Heart left ventricle (tissue), 16 donors: ENCODE data around the gene CRHR1. TPM values are rescaled to one million over a fixed set of nuclear protein-coding genes. Genes with fewer than 3 reads are reported as not detected.

Experiments used
- ATAC-seq, 4 donors: fragments of 200-7000 bp; cut with Tn5 transposase; one replicate each; pipeline ENCODE4 v1.9.1; 2020 to 2022; ENCODE audit warnings: moderate library complexity in 4 of 4, mild to moderate bottlenecking in 3 of 4, moderate number of reproducible peaks in 1 of 4
- DNase-seq, 5 donors: peaks; one replicate each; pipeline ENCODE4 v3.0.0-alpha.2; 2020
- H3K27ac ChIP-seq, 12 donors: fragments of 200-600 bp; sonication (generic) in 4 of 12; one replicate each; pipeline versions ENCODE4 v1.5.0 to v1.8.0; 2016 to 2022; ENCODE audit warnings: mild to moderate bottlenecking in 2 of 12
- H3K27me3 ChIP-seq, 9 donors: fragments of 200-600 bp; sonication (generic) in 2 of 9; one replicate each; pipeline versions ENCODE4 v1.5.1 to v1.8.0; 2016 to 2022; ENCODE audit warnings: mild to moderate bottlenecking in 3 of 9
- H3K36me3 ChIP-seq, 9 donors: fragments of 200-600 bp; sonication (generic) in 2 of 9; one replicate each; pipeline versions ENCODE4 v1.5.0 to v1.8.0; 2018 to 2022; ENCODE audit warnings: mild to moderate bottlenecking in 2 of 9
- H3K4me1 ChIP-seq, 12 donors: fragments of 200-600 bp; sonication (generic) in 4 of 12; one replicate each; pipeline versions ENCODE4 v1.5.0 to v1.8.0; 2016 to 2022; ENCODE audit warnings: mild to moderate bottlenecking in 3 of 12
- H3K4me3 ChIP-seq, 12 donors: fragments of 200-600 bp; sonication (generic) in 4 of 12; one replicate each; pipeline versions ENCODE4 v1.5.0 to v1.8.0; 2017 to 2022; ENCODE audit warnings: mild to moderate bottlenecking in 9 of 12, moderate library complexity in 4 of 12
- H3K9me3 ChIP-seq, 12 donors: fragments of 200-600 bp; sonication (generic) in 4 of 12; one replicate each; pipeline versions ENCODE4 v1.5.0 to v1.8.0; 2016 to 2022; ENCODE audit warnings: mild to moderate bottlenecking in 1 of 12
- CTCF ChIP-seq, 12 donors: fragments of 200-600 bp; sonication (generic) in 4 of 12; IDR thresholded peaks; one replicate each; pipeline versions ENCODE4 v1.5.0 to v1.8.0; 2018 to 2022; ENCODE audit warnings: antibody characterized with exemption in 12 of 12, mild to moderate bottlenecking in 5 of 12
- POLR2A ChIP-seq, 2 donors: fragments of 450-650 bp; IDR thresholded peaks; one replicate each; pipeline ENCODE4 v1.6.1; 2017; ENCODE audit warnings: antibody characterized with exemption in 2 of 2, mild to moderate bottlenecking in 2 of 2, moderate library complexity in 2 of 2
- WGBS, 4 donors: extraction: QIAGEN DNeasy Blood & Tissue Kit in 2 of 4; methylation state at CpG; one replicate each; pipeline versions ENCODE4 v1.1.5 to v1.1.7; 2013 to 2018; 5-methylcytosine and 5-hydroxymethylcytosine counted together
- intact Hi-C, 10 donors: fragments of 100-400 bp; cut with DNase I; formaldehyde crosslinking; loops; one replicate each; pipeline versions ENCODE4 v1.11.1 to v1.14.2; 2022
- polyA plus RNA-seq, 2 donors: library from polyadenylated mRNA; stranded (reverse); fragments of 200-250 nt; gene quantifications; one replicate each; pipeline ENCODE4 v1.2.3, GENCODE V29; 2013
- total RNA-seq, 9 donors: library from RNA; depleted of rRNA in 2 of 9; stranded (reverse); fragments of >200 nt in 2 of 9; fragmentation: NEBNext Ultra II Directional in 3 of 9; extraction: Animal tissue kit (Norgen Biotek cat#: 25700) in 3 of 9; gene quantifications; one replicate each; pipeline versions ENCODE4 v1.1.0 to v1.2.4, GENCODE V29; 2016 to 2023
- donor health status: ischemic (EF 13 %, LVEDD 7.1; RV severe dilation, severe dysfunction).
- donor health status: healthy with polysubstance abuse.
- donor health status: DM: no; HTN: yes; CAD: no.
- donor health status: DM: no; HTN: no; CAD: no.
- donor health status: ischemic (EF 25% LVEDD 6.9; RV normal size, moderate dysfunction).
- donor health status: ischemic (EF 25% LVEDD 5.7; RV mildly dilated, moderate dysfunction).
- donor health status: healthy.
- donor health status: DM: yes; HTN: yes; CAD: no.
- donor health status: ischemic (EF 35%, LVEDD 5.7; RV mildly dilated, moderate dysfunction).
- donor health status: nonischemic (EF 11% LVEDD 7.7; RV severe dilation, severe dysfunction).
- donor health status: DM: yes; HTN: yes; CAD: no.
- donor health status: PGD.
- donor health status: ischemic (EF 29% LVEDD 5.4; RV normal size, mild dysfunction).
- donor health status: nonischemic (EF 23%, LVEDD 6.1; RV moderate dilation, normal function).

CRHR1 gene
- total and polyA plus RNA-seq, 11 donors, result 0.52 TPM; not detected in 10

GRCh38 chr17:45755050-45755449 lies 29.1 kb upstream of the CRHR1 start:
- DNase-seq (no peak), ATAC-seq (no peak)
- intact Hi-C loops, result loop anchor here in 1 of 10 donors (10.0 kb wide), 1 partner anchor 60 kb away; no protein-coding TSS in a partner anchor
- H3K9me3 ChIP-seq, result no peaks in the 10 kb centered on the region
- H3K36me3 ChIP-seq, result no peaks in the 10 kb centered on the region
- no peak for TF ChIP-seq POLR2A (IDR thresholded peaks at IDR 0.05)
- no peak for TF ChIP-seq CTCF (IDR thresholded peaks at IDR 0.05)
- H3K27ac ChIP-seq, result no peak overlapping the region
- peaks cover 0 to 44% (median 8%) of the 10 kb centered on the region in 9 donors for H3K27me3 ChIP-seq
- 75 to 88% (median 82%) methylated on average over 7 to 8 of the region's 8 CpGs for WGBS, 4 donors
- H3K4me3 ChIP-seq, result no peak overlapping the region
- no peaks in the 10 kb centered on the region for H3K4me1 ChIP-seq

- ATAC-seq (no peak), DNase-seq (no peak)
- H3K27me3 ChIP-seq, result peaks cover 0 to 43% (median 8%) of the 10 kb centered on the region in 9 donors
- H3K9me3 ChIP-seq, result no peaks in the 10 kb centered on the region
- no peak overlapping the region for H3K27ac ChIP-seq
- no peaks in the 10 kb centered on the region for H3K36me3 ChIP-seq
- TF ChIP-seq POLR2A (IDR thresholded peaks at IDR 0.05), result no peak
- TF ChIP-seq CTCF (IDR thresholded peaks at IDR 0.05), result no peak
- H3K4me3 ChIP-seq, result no peak overlapping the region
- intact Hi-C loops, result loop anchor here in 1 of 10 donors (10.0 kb wide), 1 partner anchor 62 kb away; no protein-coding TSS in a partner anchor
- no peaks in the 10 kb centered on the region for H3K4me1 ChIP-seq
- WGBS, 4 donors, result 46 to 57% (median 50%) methylated on average over 11 to 12 of the region's 12 CpGs
These were observed 27.7 kb upstream of the CRHR1 start for GRCh38 chr17:45756266-45756991.

DNA sequence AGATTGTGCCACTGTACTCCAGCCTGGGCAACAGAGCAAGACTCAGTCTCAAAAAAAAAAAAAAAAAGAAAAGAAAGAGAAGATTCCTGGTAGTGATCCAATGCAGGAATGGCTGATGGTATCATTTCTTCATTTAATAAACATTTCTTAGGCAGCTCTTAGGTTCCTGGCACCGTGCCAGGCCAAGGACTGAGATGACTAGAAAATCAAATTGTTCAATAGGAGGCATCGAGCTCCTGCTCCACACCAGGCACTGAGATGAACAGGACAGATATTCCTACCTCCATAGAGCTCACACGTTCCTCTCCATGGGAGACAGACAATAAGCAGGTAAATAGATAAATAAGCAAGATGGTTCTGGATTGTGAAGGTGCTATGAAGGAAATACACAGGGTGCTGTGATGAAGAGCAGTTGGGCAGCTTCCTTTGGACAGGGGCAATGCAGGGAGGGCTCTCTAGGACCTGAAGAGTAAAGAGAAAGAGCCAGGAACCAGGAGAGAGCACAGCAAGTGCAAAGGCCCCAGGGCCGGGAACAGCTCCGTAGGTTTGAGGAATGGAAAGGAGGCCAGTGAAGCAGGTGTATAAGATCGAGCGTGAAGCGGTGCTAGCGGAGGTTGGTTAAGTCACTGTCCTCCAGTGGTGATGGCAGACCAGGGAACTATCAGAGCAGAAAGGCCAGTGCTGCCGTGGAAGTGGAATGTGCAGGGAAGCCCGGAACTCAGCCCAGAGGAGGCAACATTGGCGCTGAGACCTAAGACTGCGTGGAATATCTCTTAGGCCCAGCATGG lies 26.5 kb upstream of the CRHR1 start:
- intact Hi-C loops, result loop anchor here in 1 of 10 donors (10.0 kb wide), 1 partner anchor 63 kb away; no protein-coding TSS in a partner anchor
- 78 to 82% (median 80%) methylated on average over 13 of the region's 13 CpGs for whole genome bisulfite sequencing, 4 donors
- Histone ChIP-seq H3K4me1 (no peaks in the 10 kb centered on the region), H3K27ac (no peak overlapping the region), H3K4me3 (no peak overlapping the region), H3K36me3 (no peaks in the 10 kb centered on the region), H3K27me3 (peaks cover 0 to 43% (median 7%) of the 10 kb centered on the region in 9 donors), H3K9me3 (no peaks in the 10 kb centered on the region)
- ATAC-seq, result no peak
- TF ChIP-seq CTCF (IDR thresholded peaks at IDR 0.05) (no peak), POLR2A (IDR thresholded peaks at IDR 0.05) (no peak)
- no peak for DNase-seq

- TF ChIP-seq CTCF (IDR thresholded peaks at IDR 0.05) (no peak), POLR2A (IDR thresholded peaks at IDR 0.05) (no peak)
- Histone ChIP-seq H3K27me3 (peaks cover 0 to 45% (median 7%) of the 10 kb centered on the region in 9 donors), H3K36me3 (no peaks in the 10 kb centered on the region), H3K4me1 (no peaks in the 10 kb centered on the region), H3K9me3 (no peaks in the 10 kb centered on the region), H3K4me3 (no peak overlapping the region), H3K27ac (no peak overlapping the region)
- intact Hi-C loops, result loop anchor here in 1 of 10 donors (10.0 kb wide), 1 partner anchor 64 kb away; no protein-coding TSS in a partner anchor
- DNase-seq (no peak), ATAC-seq (no peak)
- WGBS, 4 donors, result 60 to 79% (median 67%) methylated on average over 1 of the region's 1 CpG
These were observed 25.6 kb upstream of the CRHR1 start for GRCh38 chr17:45758544-45758943.
